ENCODE measurements around the gene FAP. TPM values are rescaled to one million over a fixed set of nuclear protein-coding genes. Genes with fewer than 3 reads are reported as not detected.

FAP gene
- total RNA-seq, 2 donors from 2014 or later = 21.3 to 37.6 TPM

GRCh38 chr2:162159446-162159845, 83.8 kb downstream of the FAP start:
- no peak for ATAC-seq (ENCODE audit: insufficient number of reproducible peaks, low FRiP score, low read depth)
- TF ChIP-seq, protein P1, sequence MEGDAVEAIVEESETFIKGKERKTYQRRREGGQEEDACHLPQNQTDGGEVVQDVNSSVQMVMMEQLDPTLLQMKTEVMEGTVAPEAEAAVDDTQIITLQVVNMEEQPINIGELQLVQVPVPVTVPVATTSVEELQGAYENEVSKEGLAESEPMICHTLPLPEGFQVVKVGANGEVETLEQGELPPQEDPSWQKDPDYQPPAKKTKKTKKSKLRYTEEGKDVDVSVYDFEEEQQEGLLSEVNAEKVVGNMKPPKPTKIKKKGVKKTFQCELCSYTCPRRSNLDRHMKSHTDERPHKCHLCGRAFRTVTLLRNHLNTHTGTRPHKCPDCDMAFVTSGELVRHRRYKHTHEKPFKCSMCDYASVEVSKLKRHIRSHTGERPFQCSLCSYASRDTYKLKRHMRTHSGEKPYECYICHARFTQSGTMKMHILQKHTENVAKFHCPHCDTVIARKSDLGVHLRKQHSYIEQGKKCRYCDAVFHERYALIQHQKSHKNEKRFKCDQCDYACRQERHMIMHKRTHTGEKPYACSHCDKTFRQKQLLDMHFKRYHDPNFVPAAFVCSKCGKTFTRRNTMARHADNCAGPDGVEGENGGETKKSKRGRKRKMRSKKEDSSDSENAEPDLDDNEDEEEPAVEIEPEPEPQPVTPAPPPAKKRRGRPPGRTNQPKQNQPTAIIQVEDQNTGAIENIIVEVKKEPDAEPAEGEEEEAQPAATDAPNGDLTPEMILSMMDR (IDR thresholded peaks at IDR 0.05) = no peak
- no peak overlapping the region for H3K27ac ChIP-seq
- no peaks in the 10 kb centered on the region for H3K9me3 ChIP-seq
- H3K4me3 ChIP-seq = no peak overlapping the region
- no peaks in the 10 kb centered on the region for H3K4me1 ChIP-seq (ENCODE audit: control insufficient read depth in 1 of 2, low read depth in 2 of 2)
- H3K27me3 ChIP-seq (replicated peaks; ENCODE audit: insufficient read depth) = no peaks in the 10 kb centered on the region
- DNase-seq (ENCODE audit: low spot score) = no peak
- no peaks in the 10 kb centered on the region for H3K36me3 ChIP-seq

DNA sequence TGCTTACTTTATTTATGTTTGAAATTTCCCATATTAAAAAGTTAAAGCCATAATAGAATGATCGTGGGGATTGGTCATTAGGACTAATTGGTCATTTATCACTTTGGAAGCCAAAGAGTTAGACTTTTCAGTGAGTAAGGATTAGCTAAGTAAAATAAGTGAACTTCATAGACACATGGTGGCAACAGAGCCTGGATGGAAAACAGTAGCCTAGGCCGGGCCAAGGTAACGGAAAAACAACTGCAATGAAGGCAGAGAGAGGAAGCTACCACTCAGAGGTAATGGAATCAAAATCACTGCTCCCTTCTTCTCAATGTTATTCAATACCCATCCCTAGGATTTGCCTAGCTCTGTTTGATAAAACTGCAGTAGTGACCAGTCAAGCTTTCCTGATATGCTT, 87.1 kb downstream of the FAP start:
- no peaks in the 10 kb centered on the region for H3K36me3 ChIP-seq
- DNase-seq (ENCODE audit: low spot score) (no peak), ATAC-seq (ENCODE audit: insufficient number of reproducible peaks, low FRiP score, low read depth) (no peak)
- no peaks in the 10 kb centered on the region for H3K27me3 ChIP-seq (replicated peaks; ENCODE audit: insufficient read depth)
- TF ChIP-seq, protein P1 (IDR thresholded peaks at IDR 0.05) = no peak
- H3K4me1 ChIP-seq (ENCODE audit: control insufficient read depth in 1 of 2, low read depth in 2 of 2) = no peaks in the 10 kb centered on the region
- H3K27ac ChIP-seq = no peak overlapping the region
- no peak overlapping the region for H3K4me3 ChIP-seq
- H3K9me3 ChIP-seq = no peaks in the 10 kb centered on the region

DNA sequence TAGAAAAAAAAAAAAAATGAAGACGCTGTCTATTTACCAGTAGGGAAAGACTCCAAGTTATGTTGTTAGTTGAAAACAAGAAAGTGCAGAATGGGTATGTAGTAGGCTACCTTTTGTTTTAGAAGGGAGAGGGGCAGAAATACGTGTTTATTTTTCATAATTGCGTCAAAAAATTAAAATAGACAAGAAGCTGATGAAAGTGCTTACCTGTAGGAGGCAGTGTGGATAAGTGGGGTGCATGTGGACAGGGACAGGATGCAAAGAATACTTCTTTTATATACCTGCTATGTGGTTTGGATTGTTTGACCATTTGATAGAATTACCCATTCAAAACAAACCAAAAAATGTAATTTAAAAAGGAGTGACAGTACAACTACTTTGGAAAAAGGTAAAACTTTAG, 88.2 kb downstream of the FAP start:
- no peak for DNase-seq (ENCODE audit: low spot score)
- Histone ChIP-seq H3K9me3 (no peaks in the 10 kb centered on the region), H3K36me3 (no peaks in the 10 kb centered on the region), H3K4me3 (no peak overlapping the region), H3K4me1 (ENCODE audit: control insufficient read depth in 1 of 2, low read depth in 2 of 2) (no peaks in the 10 kb centered on the region), H3K27me3 (replicated peaks; ENCODE audit: insufficient read depth) (no peaks in the 10 kb centered on the region), H3K27ac (no peak overlapping the region)
- TF ChIP-seq, protein P1 (IDR thresholded peaks at IDR 0.05) = no peak
- ATAC-seq (ENCODE audit: insufficient number of reproducible peaks, low FRiP score, low read depth) = no peak

DNA sequence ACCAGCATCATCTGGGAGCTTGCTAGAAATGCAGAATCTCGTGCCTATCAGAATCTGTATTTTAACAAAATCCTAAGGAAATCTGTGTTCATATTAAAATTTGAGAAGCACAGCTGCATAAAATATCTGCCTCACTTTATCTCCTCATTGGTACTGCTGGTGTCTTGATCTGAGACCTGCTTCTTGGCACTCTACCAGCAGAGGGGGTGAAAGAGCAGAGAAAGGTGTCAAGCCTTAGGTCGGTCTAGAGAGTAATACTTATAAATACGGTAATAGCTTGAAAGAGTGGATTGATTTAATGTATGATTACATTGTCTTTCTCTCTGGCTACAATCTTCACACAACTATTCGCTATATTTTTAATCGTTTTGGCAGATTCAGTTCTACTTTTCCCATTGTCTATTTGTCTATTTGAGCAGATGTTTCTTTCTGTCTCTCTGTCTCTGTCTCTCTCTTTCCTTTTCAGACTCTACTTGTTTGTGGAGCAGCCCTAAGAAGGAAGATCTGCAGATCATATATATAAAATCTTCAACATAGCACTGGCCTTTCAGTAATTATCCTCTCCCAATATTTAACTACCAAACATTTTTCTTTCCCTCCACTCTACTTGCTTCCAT, 89.5 kb downstream of the FAP start:
- Histone ChIP-seq H3K27me3 (replicated peaks; ENCODE audit: insufficient read depth) (no peaks in the 10 kb centered on the region), H3K27ac (no peak overlapping the region), H3K4me3 (no peak overlapping the region), H3K9me3 (no peaks in the 10 kb centered on the region), H3K36me3 (no peaks in the 10 kb centered on the region), H3K4me1 (ENCODE audit: control insufficient read depth in 1 of 2, low read depth in 2 of 2) (no peaks in the 10 kb centered on the region)
- DNase-seq (ENCODE audit: low spot score) (no peak), ATAC-seq (ENCODE audit: insufficient number of reproducible peaks, low FRiP score, low read depth) (no peak)
- TF ChIP-seq, protein P1 (IDR thresholded peaks at IDR 0.05) = no peak

GRCh38 chr2:162152147-162152546, 91.1 kb downstream of the FAP start, which contains the start of gene GCG:
Gene GCG (minus strand): TSS chr2:162152247. CDS start chr2:162149178, 3,069 bp downstream.
- Histone ChIP-seq H3K4me3 (no peak within 1 kb of the TSS), H3K27ac (no peak within 1 kb of the TSS), H3K36me3 (no peaks in the 10 kb centered on the region), H3K9me3 (no peaks in the 10 kb centered on the region), H3K4me1 (ENCODE audit: control insufficient read depth in 1 of 2, low read depth in 2 of 2) (no peaks in the 10 kb centered on the region), H3K27me3 (replicated peaks; ENCODE audit: insufficient read depth) (no peaks in the 10 kb centered on the region)
- no peak for DNase-seq (ENCODE audit: low spot score)
- TF ChIP-seq, protein P1 (IDR thresholded peaks at IDR 0.05) = no peak
- ATAC-seq (ENCODE audit: insufficient number of reproducible peaks, low FRiP score, low read depth) = no peak
